DOHH2 (cell line): ENCODE data around the gene GPR22.

Experiments
- H3F3A ChIP-seq: fragments of 200-600 bp; sonication (generic), shearing (Covaris generic); 2 replicates; pipeline ENCODE4 v1.6.0; 2016; ENCODE audit warnings: antibody characterized with exemption, mild to moderate bottlenecking; ENCODE audit not compliant: control insufficient read depth, insufficient read depth
- H3K27ac ChIP-seq: fragments of 200-600 bp; sonication (generic); 2 replicates; pipeline ENCODE4 v1.5.1; 2014; ENCODE audit warnings: low read depth, mild to moderate bottlenecking, low read length, moderate library complexity
- H3K27me3 ChIP-seq: fragments of 200-600 bp; sonication (generic); 2 replicates; pipeline ENCODE4 v1.6.1; 2014; ENCODE audit warnings: mild to moderate bottlenecking, low read length, mixed read lengths; ENCODE audit not compliant: control insufficient read depth
- H3K36me3 ChIP-seq: fragments of 200-600 bp; sonication (generic); 2 replicates; pipeline ENCODE4 v1.6.1; 2014; ENCODE audit warnings: mild to moderate bottlenecking, low read length, moderate library complexity, mixed read lengths; ENCODE audit not compliant: control insufficient read depth
- H3K4me1 ChIP-seq: fragments of 200-600 bp; sonication (generic); 2 replicates; pipeline ENCODE4 v1.6.1; 2014; ENCODE audit warnings: mild to moderate bottlenecking, low read length, mixed read lengths; ENCODE audit not compliant: control insufficient read depth
- H3K4me2 ChIP-seq: fragments of 200-600 bp; sonication (generic); 2 replicates; pipeline ENCODE4 v1.6.0; 2014; ENCODE audit warnings: mild to moderate bottlenecking, low read length, moderate library complexity
- H3K4me3 ChIP-seq: fragments of 200-600 bp; sonication (generic); 2 replicates; pipeline ENCODE4 v1.5.1; 2014; ENCODE audit warnings: mild to moderate bottlenecking, low read length, mixed read lengths
- H3K79me2 ChIP-seq: fragments of 200-600 bp; sonication (generic); 2 replicates; pipeline ENCODE4 v1.6.1; 2014; ENCODE audit warnings: mild to moderate bottlenecking, low read length, mixed read lengths; ENCODE audit not compliant: control insufficient read depth
- H3K9me2 ChIP-seq: fragments of 200-600 bp; sonication (generic); replicated peaks from 2 replicates; pipeline ENCODE4 v1.6.1; 2014; ENCODE audit warnings: mild to moderate bottlenecking, low read length, mixed read lengths; ENCODE audit not compliant: control insufficient read depth
- H3K9me3 ChIP-seq: fragments of 200-600 bp; sonication (generic); 2 replicates; pipeline ENCODE4 v1.6.1; 2014; ENCODE audit warnings: antibody characterized with exemption, low read length, mixed read lengths; ENCODE audit not compliant: control insufficient read depth, insufficient read depth
- H4K20me1 ChIP-seq: fragments of 200-600 bp; sonication (generic); 2 replicates; pipeline ENCODE4 v1.6.0; 2014; ENCODE audit warnings: low read depth, mild to moderate bottlenecking, antibody characterized with exemption, low read length, moderate library complexity; ENCODE audit not compliant: control insufficient read depth, insufficient read depth
- EZH2phosphoT487 ChIP-seq: fragments of 200-600 bp; sonication (generic); IDR thresholded peaks from 2 replicates; pipeline ENCODE4 v1.6.1; 2017; ENCODE audit warnings: borderline replicate concordance, mild to moderate bottlenecking, antibody characterized with exemption, low read length, moderate library complexity, mixed read lengths
- TF ChIP-seq, protein P1 (sequence below): fragments of 200-600 bp; sonication (generic); IDR thresholded peaks from one replicate; pipeline ENCODE4 v1.5.1; 2014; ENCODE audit warnings: antibody characterized with exemption, mild to moderate bottlenecking, low read depth, low read length; ENCODE audit not compliant: poor library complexity, severe bottlenecking

The GPR22 gene

DNA sequence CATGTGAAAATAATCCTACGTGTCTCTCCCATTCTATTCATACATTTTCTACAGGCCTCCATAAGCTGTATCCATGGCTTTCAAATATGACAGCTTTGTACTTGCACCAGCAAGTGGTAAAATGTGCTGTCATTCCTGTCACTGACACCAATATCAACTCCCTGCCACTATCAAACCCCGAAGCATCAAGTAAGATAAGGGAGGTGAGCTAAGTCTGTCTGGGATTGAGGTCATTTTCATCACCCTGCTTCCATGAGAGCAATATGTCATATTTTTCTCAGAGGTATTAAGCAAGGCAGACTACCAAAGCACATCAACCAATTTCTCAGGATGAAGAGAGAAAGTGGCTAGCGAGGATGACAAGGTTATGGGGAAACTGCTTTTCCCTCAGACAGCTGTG is 11.1 kb downstream of the GPR22 start:
- H3K27ac ChIP-seq = no peak overlapping the region
- no peaks in the 10 kb centered on the region for H4K20me1 ChIP-seq
- no peaks in the 10 kb centered on the region for H3K4me1 ChIP-seq
- no peaks in the 10 kb centered on the region for H3F3A ChIP-seq
- no peak overlapping the region for H3K4me2 ChIP-seq
- H3K79me2 ChIP-seq = no peaks in the 10 kb centered on the region
- no peak for TF ChIP-seq EZH2phosphoT487
- TF ChIP-seq, protein P1, sequence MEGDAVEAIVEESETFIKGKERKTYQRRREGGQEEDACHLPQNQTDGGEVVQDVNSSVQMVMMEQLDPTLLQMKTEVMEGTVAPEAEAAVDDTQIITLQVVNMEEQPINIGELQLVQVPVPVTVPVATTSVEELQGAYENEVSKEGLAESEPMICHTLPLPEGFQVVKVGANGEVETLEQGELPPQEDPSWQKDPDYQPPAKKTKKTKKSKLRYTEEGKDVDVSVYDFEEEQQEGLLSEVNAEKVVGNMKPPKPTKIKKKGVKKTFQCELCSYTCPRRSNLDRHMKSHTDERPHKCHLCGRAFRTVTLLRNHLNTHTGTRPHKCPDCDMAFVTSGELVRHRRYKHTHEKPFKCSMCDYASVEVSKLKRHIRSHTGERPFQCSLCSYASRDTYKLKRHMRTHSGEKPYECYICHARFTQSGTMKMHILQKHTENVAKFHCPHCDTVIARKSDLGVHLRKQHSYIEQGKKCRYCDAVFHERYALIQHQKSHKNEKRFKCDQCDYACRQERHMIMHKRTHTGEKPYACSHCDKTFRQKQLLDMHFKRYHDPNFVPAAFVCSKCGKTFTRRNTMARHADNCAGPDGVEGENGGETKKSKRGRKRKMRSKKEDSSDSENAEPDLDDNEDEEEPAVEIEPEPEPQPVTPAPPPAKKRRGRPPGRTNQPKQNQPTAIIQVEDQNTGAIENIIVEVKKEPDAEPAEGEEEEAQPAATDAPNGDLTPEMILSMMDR = no peak
- no peaks in the 10 kb centered on the region for H3K9me3 ChIP-seq
- no peaks in the 10 kb centered on the region for H3K36me3 ChIP-seq
- H3K9me2 ChIP-seq = no peaks in the 10 kb centered on the region
- H3K27me3 ChIP-seq = no peaks in the 10 kb centered on the region
- H3K4me3 ChIP-seq = no peak overlapping the region

DNA sequence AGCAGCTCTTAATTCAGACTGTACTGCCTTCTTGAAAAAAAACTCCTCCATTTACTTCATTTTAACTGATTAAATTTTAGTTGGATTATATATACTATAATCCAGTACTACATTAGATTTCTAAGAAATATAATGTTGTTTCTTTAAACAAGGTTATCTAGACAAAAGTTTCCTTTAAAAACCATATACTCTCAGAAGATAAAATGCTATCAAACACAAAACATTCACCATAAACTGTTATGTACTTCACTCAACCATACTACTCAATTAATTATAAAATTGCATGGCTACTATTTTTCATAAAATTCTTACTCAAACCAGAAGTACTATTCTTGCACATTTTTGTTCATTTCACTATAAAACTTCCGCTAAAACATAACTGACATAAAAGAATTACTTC is 12.7 kb downstream of the GPR22 start:
- Histone ChIP-seq H3K9me3 (no peaks in the 10 kb centered on the region), H3K36me3 (no peaks in the 10 kb centered on the region), H3K27ac (no peak overlapping the region), H3K4me1 (no peaks in the 10 kb centered on the region), H4K20me1 (no peaks in the 10 kb centered on the region), H3F3A (no peaks in the 10 kb centered on the region), H3K9me2 (no peaks in the 10 kb centered on the region), H3K4me2 (no peak overlapping the region), H3K27me3 (no peaks in the 10 kb centered on the region), H3K79me2 (no peaks in the 10 kb centered on the region), H3K4me3 (no peak overlapping the region)
- TF ChIP-seq, protein P1 = no peak
- TF ChIP-seq EZH2phosphoT487 = no peak

DNA sequence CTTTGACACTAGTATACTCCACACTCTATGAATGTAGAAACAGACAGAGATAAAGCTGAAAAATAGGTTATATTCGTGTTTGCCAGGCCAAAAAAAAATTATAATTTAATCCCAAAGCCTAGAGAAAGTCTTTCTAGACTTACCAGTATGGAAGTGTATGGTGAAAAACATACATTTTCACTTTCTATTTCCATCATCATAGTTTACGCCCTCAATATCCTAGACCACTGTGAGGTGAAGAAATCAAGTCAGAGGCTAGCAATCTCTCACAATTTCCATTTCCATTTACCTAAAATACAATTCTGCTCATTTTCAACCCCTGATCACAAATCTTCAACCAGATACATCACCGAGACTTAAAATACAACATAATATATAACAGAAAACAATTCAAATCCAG is 16.2 kb downstream of the GPR22 start:
- Histone ChIP-seq H3F3A (no peaks in the 10 kb centered on the region), H4K20me1 (no peaks in the 10 kb centered on the region), H3K79me2 (no peaks in the 10 kb centered on the region), H3K27ac (no peak overlapping the region), H3K27me3 (no peaks in the 10 kb centered on the region), H3K4me3 (no peak overlapping the region), H3K4me2 (no peak overlapping the region), H3K4me1 (no peaks in the 10 kb centered on the region), H3K36me3 (no peaks in the 10 kb centered on the region), H3K9me3 (no peaks in the 10 kb centered on the region), H3K9me2 (no peaks in the 10 kb centered on the region)
- no peak for TF ChIP-seq EZH2phosphoT487
- TF ChIP-seq, protein P1 = no peak

DNA sequence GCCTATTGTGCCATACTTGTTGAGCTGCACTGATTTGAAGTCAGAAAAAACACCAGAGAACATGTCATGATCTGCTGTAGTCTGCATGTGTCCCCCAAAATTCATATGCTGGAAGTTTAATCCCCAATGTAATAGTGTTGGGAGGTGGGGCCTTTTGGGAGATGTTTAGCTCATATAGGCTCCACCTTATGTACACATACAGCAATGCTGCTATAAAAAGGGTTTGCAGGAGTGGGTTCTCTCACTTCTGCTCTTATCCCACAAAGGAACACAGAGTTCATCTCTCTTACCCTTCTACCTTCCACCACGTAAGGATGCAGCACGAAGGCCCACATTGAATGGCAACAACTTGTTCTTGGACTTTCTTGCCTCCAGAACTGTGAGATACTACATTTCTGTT is 23.0 kb downstream of the GPR22 start:
- Histone ChIP-seq H4K20me1 (no peaks in the 10 kb centered on the region), H3K4me2 (no peak overlapping the region), H3K9me2 (no peaks in the 10 kb centered on the region), H3K79me2 (peaks cover 15% of the 10 kb centered on the region), H3F3A (no peaks in the 10 kb centered on the region), H3K9me3 (no peaks in the 10 kb centered on the region), H3K27me3 (no peaks in the 10 kb centered on the region), H3K27ac (no peak overlapping the region), H3K36me3 (no peaks in the 10 kb centered on the region), H3K4me3 (no peak overlapping the region), H3K4me1 (no peaks in the 10 kb centered on the region)
- TF ChIP-seq EZH2phosphoT487 = no peak
- TF ChIP-seq, protein P1 = no peak
